CD14-positive monocyte (primary cell): ENCODE measurements around the gene SLITRK6. TPM values are rescaled to one million over a fixed set of nuclear protein-coding genes. Genes with fewer than 3 reads are reported as not detected.

Source experiments
- DNase-seq, 3 donors: peaks; one replicate each; pipeline ENCODE4 v3.0.0-alpha.2; 2011 to 2022
- H2AFZ ChIP-seq: 2 replicates; pipeline ENCODE4 v1.6.0; 2012; ENCODE audit warnings: mild to moderate bottlenecking, low read depth, low read length, inconsistent platforms; ENCODE audit not compliant: insufficient read depth, poor library complexity, severe bottlenecking
- H3K27ac ChIP-seq, 2 donors: 1 replicate in 1 of 2; 2 replicates in 1 of 2; pipeline ENCODE4 v1.5.1; 2012 to 2013; ENCODE audit warnings: low read length in 2 of 2, control low read depth in 1 of 2, inconsistent platforms in 1 of 2, low read depth in 1 of 2, mild to moderate bottlenecking in 1 of 2
- H3K27me3 ChIP-seq, 2 donors: one replicate each; pipeline versions ENCODE4 v1.6.0 to v1.6.1; 2011 to 2013; ENCODE audit warnings: low read length in 2 of 2; ENCODE audit not compliant: control insufficient read depth in 2 of 2, insufficient read depth in 2 of 2
- H3K36me3 ChIP-seq, 2 donors: replicated peaks in 1 of 2; 1 replicate in 1 of 2; 2 replicates in 1 of 2; pipeline versions ENCODE4 v1.5.1 to v1.6.1; 2012 to 2013; ENCODE audit warnings: low read length in 2 of 2, control low read depth in 1 of 2, inconsistent platforms in 1 of 2, mild to moderate bottlenecking in 1 of 2; ENCODE audit not compliant: insufficient read depth in 2 of 2, control insufficient read depth in 1 of 2
- H3K4me1 ChIP-seq, 2 donors: 1 replicate in 1 of 2; 2 replicates in 1 of 2; pipeline versions ENCODE4 v1.5.1 to v1.6.1; 2012 to 2013; ENCODE audit warnings: low read length in 2 of 2, control low read depth in 1 of 2, inconsistent platforms in 1 of 2, mild to moderate bottlenecking in 1 of 2, moderate library complexity in 1 of 2; ENCODE audit not compliant: insufficient read depth in 2 of 2, control insufficient read depth in 1 of 2
- H3K4me2 ChIP-seq: replicated peaks from 2 replicates; pipeline ENCODE3; 2012; ENCODE audit warnings: low read length, moderate library complexity, mild to moderate bottlenecking; ENCODE audit not compliant: poor library complexity, severe bottlenecking; ENCODE audit errors: extremely low read depth
- H3K4me3 ChIP-seq, 3 experiments: fragments of 200-600 bp in 1 of 3; sonication (generic) in 1 of 3; replicated peaks in 1 of 3; 1 replicate in 2 of 3; 2 replicates in 1 of 3; pipeline ENCODE4 v1.5.1; 2011 to 2013; ENCODE audit warnings: low read length in 3 of 3, mild to moderate bottlenecking in 3 of 3, control low read depth in 2 of 3, low read depth in 2 of 3, inconsistent platforms in 1 of 3, moderate library complexity in 1 of 3
- H3K79me2 ChIP-seq: 2 replicates; pipeline ENCODE4 v1.6.0; 2012; ENCODE audit warnings: mild to moderate bottlenecking, control low read depth, inconsistent platforms, low read length, moderate library complexity; ENCODE audit not compliant: insufficient read depth
- H3K9ac ChIP-seq: 2 replicates; pipeline ENCODE4 v1.6.0; 2017; ENCODE audit warnings: low read length, mild to moderate bottlenecking; ENCODE audit not compliant: insufficient read depth, poor library complexity, severe bottlenecking
- H3K9me3 ChIP-seq, 2 donors: replicated peaks in 1 of 2; 1 replicate in 1 of 2; 2 replicates in 1 of 2; pipeline versions ENCODE4 v1.5.1 to v1.6.1; 2012 to 2013; ENCODE audit warnings: low read length in 2 of 2, control low read depth in 1 of 2; ENCODE audit not compliant: control insufficient read depth in 1 of 2, insufficient read depth in 1 of 2
- H4K20me1 ChIP-seq: 2 replicates; pipeline ENCODE4 v1.6.0; 2012; ENCODE audit warnings: mild to moderate bottlenecking, low read length, control low read depth, moderate library complexity; ENCODE audit not compliant: insufficient read depth
- H3K27ac Mint-ChIP-seq, 7 donors: one replicate each; pipeline ENCODE4 v1.8.0; 2020; ENCODE audit warnings: mild to moderate bottlenecking in 7 of 7, mixed read lengths in 7 of 7, moderate library complexity in 6 of 7, inconsistent platforms in 2 of 7
- H3K27me3 Mint-ChIP-seq, 3 donors: one replicate each; pipeline ENCODE4 v1.8.0; 2021 to 2022; ENCODE audit warnings: low read depth in 3 of 3, mild to moderate bottlenecking in 3 of 3, mixed read lengths in 3 of 3, moderate library complexity in 3 of 3, inconsistent platforms in 1 of 3
- H3K36me3 Mint-ChIP-seq, 2 donors: one replicate each; pipeline ENCODE4 v1.8.0; 2020; ENCODE audit warnings: mixed read lengths in 2 of 2, inconsistent platforms in 1 of 2, mild to moderate bottlenecking in 1 of 2
- H3K4me1 Mint-ChIP-seq: one replicate; pipeline ENCODE4 v1.8.0; 2020; ENCODE audit warnings: mild to moderate bottlenecking, mixed read lengths
- H3K4me3 Mint-ChIP-seq, 2 donors: one replicate each; pipeline ENCODE4 v1.8.0; 2020; ENCODE audit warnings: mild to moderate bottlenecking in 2 of 2, mixed read lengths in 2 of 2, moderate library complexity in 1 of 2
- H3K9me3 Mint-ChIP-seq, 7 donors: one replicate each; pipeline ENCODE4 v1.8.0; 2020 to 2022; ENCODE audit warnings: mixed read lengths in 7 of 7, mild to moderate bottlenecking in 6 of 7, moderate library complexity in 6 of 7, inconsistent platforms in 2 of 7
- WGBS: methylation state at CpG from one replicate; pipeline ENCODE4 v1.1.5; 2013; ENCODE audit warnings: missing lambda C conversion rate; ENCODE audit not compliant: insufficient coverage; 5-methylcytosine and 5-hydroxymethylcytosine counted together
- intact Hi-C, 2 donors: fragments of 100-400 bp; cut with micrococcal nuclease; formaldehyde crosslinking; loops; one replicate each; pipeline versions ENCODE4 v1.15.0 to v1.15.1; 2023
- polyA plus RNA-seq, 3 donors: library from polyadenylated mRNA; depleted of rRNA in 1 of 3; unstranded in 2 of 3; stranded (reverse) in 1 of 3; fragments of 300-500 nt in 2 of 3; fragments of >200 nt in 1 of 3; fragmentation: Illumina TruSeq in 2 of 3; gene quantifications; 1 replicate in 2 of 3; 2 replicates in 1 of 3; pipeline ENCODE4 v1.2.3, GENCODE V29; 2012 to 2021
- TF ChIP-seq, protein P1 (sequence below): fragments of 200-600 bp; IDR thresholded peaks from one replicate; pipeline ENCODE4 v1.8.0; 2022; ENCODE audit warnings: antibody characterized with exemption, mild to moderate bottlenecking

The SLITRK6 gene
- polyA plus RNA-seq, 3 donors = not detected

DNA sequence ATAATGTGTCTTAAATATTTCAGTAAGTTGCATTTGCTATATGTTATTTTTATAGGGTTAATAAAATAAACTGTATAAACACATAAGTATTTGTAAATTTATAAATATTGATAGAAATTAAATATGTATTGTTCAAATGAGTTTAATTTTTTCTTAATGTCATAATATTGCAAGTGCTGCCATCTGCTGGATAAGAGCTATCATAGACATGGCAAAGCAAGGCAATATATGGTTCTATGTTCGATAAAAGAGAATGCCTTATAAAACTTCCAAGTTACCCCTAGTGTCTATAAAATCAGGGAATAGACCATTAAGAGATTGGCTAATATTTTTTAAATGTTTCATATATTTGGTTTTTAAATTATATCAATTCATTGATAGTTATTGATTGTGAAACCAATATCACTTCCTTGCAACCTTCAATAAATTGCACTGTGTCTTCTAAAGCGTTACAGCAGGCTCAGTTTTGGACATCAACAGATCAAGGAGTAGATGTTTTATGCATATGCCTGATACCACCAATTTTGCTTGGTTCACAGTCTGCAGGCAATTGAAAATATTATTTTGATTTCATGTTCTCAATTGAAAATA, 29.0 kb upstream of the SLITRK6 start:
- Mint-ChIP-seq H3K27ac (no peak overlapping the region), H3K36me3 (no peaks in the 10 kb centered on the region), H3K4me1 (no peaks in the 10 kb centered on the region), H3K4me3 (no peak overlapping the region), H3K9me3 (no peaks in the 10 kb centered on the region), H3K27me3 (no peaks in the 10 kb centered on the region)
- no peaks in the 10 kb centered on the region for H3K79me2 ChIP-seq
- H3K9ac ChIP-seq = no peak overlapping the region
- H4K20me1 ChIP-seq = no peaks in the 10 kb centered on the region
- no peak overlapping the region for H2AFZ ChIP-seq
- H3K9me3 ChIP-seq = no peaks in the 10 kb centered on the region
- intact Hi-C loops = loop anchor here in 1 of 2 donors (10.0 kb wide), 1 partner anchor 913 kb away; no protein-coding TSS in a partner anchor
- no peak overlapping the region for H3K4me3 ChIP-seq
- TF ChIP-seq, protein P1, sequence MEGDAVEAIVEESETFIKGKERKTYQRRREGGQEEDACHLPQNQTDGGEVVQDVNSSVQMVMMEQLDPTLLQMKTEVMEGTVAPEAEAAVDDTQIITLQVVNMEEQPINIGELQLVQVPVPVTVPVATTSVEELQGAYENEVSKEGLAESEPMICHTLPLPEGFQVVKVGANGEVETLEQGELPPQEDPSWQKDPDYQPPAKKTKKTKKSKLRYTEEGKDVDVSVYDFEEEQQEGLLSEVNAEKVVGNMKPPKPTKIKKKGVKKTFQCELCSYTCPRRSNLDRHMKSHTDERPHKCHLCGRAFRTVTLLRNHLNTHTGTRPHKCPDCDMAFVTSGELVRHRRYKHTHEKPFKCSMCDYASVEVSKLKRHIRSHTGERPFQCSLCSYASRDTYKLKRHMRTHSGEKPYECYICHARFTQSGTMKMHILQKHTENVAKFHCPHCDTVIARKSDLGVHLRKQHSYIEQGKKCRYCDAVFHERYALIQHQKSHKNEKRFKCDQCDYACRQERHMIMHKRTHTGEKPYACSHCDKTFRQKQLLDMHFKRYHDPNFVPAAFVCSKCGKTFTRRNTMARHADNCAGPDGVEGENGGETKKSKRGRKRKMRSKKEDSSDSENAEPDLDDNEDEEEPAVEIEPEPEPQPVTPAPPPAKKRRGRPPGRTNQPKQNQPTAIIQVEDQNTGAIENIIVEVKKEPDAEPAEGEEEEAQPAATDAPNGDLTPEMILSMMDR = peak; percentile 80
- no peaks in the 10 kb centered on the region for H3K36me3 ChIP-seq
- H3K4me2 ChIP-seq = no peak overlapping the region
- no peaks in the 10 kb centered on the region for H3K4me1 ChIP-seq
- 100% methylated on average over 1 of the region's 2 CpGs for WGBS
- no peaks in the 10 kb centered on the region for H3K27me3 ChIP-seq
- no peak overlapping the region for H3K27ac ChIP-seq
- peak in 1 of 3 donors; percentile 1 for DNase-seq

DNA sequence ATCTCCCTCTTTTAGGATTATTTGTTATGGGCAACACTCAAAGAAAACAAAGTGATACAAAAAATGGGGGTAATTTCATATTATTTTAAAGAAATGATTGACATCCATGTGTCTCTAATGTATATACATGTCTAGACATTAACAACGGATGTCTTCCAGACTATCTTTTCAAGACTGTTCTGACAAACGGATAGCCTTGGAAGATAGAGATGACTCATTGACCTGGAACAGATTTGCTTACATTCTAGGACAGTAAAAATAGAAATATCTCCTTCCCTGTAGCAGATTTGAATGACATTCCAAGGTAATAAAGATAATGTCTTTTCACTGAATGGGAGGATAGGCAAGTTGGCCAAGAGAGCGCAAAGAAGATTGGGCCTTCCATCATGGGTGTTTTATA, 26.2 kb upstream of the SLITRK6 start:
- Mint-ChIP-seq H3K27ac (no peak overlapping the region), H3K4me3 (no peak overlapping the region), H3K36me3 (no peaks in the 10 kb centered on the region), H3K4me1 (no peaks in the 10 kb centered on the region), H3K27me3 (no peaks in the 10 kb centered on the region), H3K9me3 (peaks cover 0 to 1% (median 0%) of the 10 kb centered on the region in 7 donors)
- Histone ChIP-seq H3K36me3 (no peaks in the 10 kb centered on the region), H3K9ac (no peak overlapping the region), H3K9me3 (no peaks in the 10 kb centered on the region), H3K4me2 (no peak overlapping the region), H3K79me2 (no peaks in the 10 kb centered on the region), H3K27ac (no peak overlapping the region), H3K27me3 (no peaks in the 10 kb centered on the region), H4K20me1 (no peaks in the 10 kb centered on the region), H3K4me3 (no peak overlapping the region), H2AFZ (no peak overlapping the region), H3K4me1 (no peaks in the 10 kb centered on the region)
- DNase-seq = no peak
- intact Hi-C loops = loop anchor here in 1 of 2 donors (10.0 kb wide), 1 partner anchor 911 kb away; no protein-coding TSS in a partner anchor
- no CpG with 5 or more reads among the region's 3 CpGs for WGBS
- TF ChIP-seq, protein P1 = no peak
